ENCODE measurements around the gene TBCD.

DNA sequence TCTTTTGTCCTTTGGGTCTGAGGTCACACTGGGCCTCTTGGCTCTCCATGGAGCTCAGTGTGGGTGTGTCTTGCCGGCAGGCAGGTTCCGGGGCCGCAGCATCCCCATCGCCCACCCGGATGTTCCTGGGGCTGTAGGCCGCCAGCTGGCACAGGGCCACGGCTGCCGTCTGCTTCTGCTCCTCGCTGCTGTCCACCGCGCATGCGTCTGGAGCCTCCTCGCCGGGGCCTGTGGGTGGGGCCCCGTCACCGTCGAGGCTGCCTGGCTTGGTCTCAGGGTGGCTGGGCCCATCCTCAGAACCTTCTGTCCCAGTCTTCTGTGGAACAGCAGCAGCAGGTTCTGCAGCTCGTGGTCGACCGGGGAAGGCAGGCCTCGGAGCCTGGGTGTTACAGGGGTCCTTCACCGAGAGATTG lies 78.4 kb downstream of the TBCD start:
- TF ChIP-seq, protein P1, sequence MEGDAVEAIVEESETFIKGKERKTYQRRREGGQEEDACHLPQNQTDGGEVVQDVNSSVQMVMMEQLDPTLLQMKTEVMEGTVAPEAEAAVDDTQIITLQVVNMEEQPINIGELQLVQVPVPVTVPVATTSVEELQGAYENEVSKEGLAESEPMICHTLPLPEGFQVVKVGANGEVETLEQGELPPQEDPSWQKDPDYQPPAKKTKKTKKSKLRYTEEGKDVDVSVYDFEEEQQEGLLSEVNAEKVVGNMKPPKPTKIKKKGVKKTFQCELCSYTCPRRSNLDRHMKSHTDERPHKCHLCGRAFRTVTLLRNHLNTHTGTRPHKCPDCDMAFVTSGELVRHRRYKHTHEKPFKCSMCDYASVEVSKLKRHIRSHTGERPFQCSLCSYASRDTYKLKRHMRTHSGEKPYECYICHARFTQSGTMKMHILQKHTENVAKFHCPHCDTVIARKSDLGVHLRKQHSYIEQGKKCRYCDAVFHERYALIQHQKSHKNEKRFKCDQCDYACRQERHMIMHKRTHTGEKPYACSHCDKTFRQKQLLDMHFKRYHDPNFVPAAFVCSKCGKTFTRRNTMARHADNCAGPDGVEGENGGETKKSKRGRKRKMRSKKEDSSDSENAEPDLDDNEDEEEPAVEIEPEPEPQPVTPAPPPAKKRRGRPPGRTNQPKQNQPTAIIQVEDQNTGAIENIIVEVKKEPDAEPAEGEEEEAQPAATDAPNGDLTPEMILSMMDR (conservative IDR thresholded peaks at IDR 0.05 in 1 of 2, IDR thresholded peaks at IDR 0.05 in 1 of 2; ENCODE audit: extremely low read depth in 1 of 2, insufficient read depth in 1 of 2, low read depth in 1 of 2, low read length in 2 of 2) = no peak
- no peak for TF ChIP-seq EZH2 (IDR thresholded peaks at IDR 0.05; ENCODE audit: borderline replicate concordance, low read length)

Measured in mammary epithelial cell (primary cell).